GM12892 (cell line): Measurements from ENCODE around the gene MAVS.

Experiments
- POLR2A ChIP-seq: IDR thresholded peaks from 2 replicates; pipeline ENCODE4 v1.6.1; 2011; ENCODE audit warnings: low read depth, low read length, control low read depth
- POLR2AphosphoS5 ChIP-seq: IDR thresholded peaks from 2 replicates; pipeline ENCODE4 v1.6.1; 2011; ENCODE audit warnings: low read depth, low read length, control low read depth
- TAF1 ChIP-seq: IDR thresholded peaks from 2 replicates; pipeline ENCODE4 v1.6.1; 2011; ENCODE audit warnings: low read depth, mild to moderate bottlenecking, control low read depth, low read length, borderline replicate concordance

DNA sequence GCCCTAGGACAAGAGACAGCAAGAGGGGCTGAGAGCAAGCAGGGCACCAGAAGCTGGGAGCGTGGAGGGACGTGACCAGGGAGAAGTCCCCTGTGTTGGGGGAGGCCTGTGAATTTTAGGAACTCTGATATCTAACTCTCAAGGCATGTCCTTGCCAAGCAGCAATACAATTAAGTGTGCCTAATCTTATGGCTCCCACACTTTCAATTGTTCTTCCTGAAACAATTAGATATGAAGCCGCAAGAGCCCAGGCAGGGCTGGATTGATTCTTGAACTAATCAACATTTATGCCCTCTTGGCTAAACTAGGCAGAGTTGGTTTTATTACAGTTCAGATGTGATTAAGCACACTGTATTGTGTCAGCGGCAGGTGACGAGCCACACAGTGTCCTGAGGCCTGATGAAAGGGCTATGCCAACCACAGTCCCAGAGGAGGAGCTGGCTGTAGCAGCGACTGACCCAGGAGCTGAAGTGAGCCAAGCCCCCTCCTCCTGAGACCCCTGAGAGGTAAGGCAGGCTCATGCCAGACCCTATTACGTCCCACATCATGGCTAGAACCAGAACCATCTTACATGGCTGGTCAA lies 4.2 kb upstream of the MAVS start:
- no peak for TF ChIP-seq POLR2AphosphoS5
- TF ChIP-seq POLR2A = no peak
- no peak for TF ChIP-seq TAF1
